Stimulated activated naive CD4-positive, alpha-beta T cell (primary cell): ENCODE measurements around the gene PGK1.
A peak's percentile ranks its signal among the peaks of the same experiment; 100 is the strongest.
"Not testable (repeated sequence)": the region's sequence is repeated elsewhere in the genome, so short reads cannot be mapped to it uniquely, and the experiment has no call there.

ENCODE experiments used
- DNase-seq, 6 experiments: peaks; one replicate each; lab custom pipeline; 2025; lab: John Stamatoyannopoulos, UW

PGK1 gene

GRCh38 chrX:78116365-78116764 lies 12.3 kb downstream of the PGK1 start:
- DNase-seq = no peak

- no peak for DNase-seq
These were observed 12.7 kb downstream of the PGK1 start for GRCh38 chrX:78116766-78117165.

- no peak for DNase-seq
These were observed 14.6 kb downstream of the PGK1 start for GRCh38 chrX:78118628-78119027.

- DNase-seq = peak in 1 of 6 experiments; percentile 5
These were observed 15.6 kb downstream of the PGK1 start for GRCh38 chrX:78119521-78120227.

GRCh38 chrX:78123190-78123589 lies 19.1 kb downstream of the PGK1 start:
- no peak for DNase-seq

GRCh38 chrX:78124307-78124706 lies 20.3 kb downstream of the PGK1 start:
- DNase-seq = peak in 2 of 6 experiments; percentile 2 to 8

GRCh38 chrX:78125148-78125547 lies 21.1 kb downstream of the PGK1 start:
- no peak for DNase-seq

- DNase-seq = not testable (repeated sequence)
These were observed 21.7 kb downstream of the PGK1 start for GRCh38 chrX:78125781-78126180.

- DNase-seq = no peak
These were observed 25.7 kb downstream of the PGK1 start for GRCh38 chrX:78129714-78130113.

GRCh38 chrX:78130396-78130795 lies 26.3 kb downstream of the PGK1 start:
- DNase-seq = no peak

- DNase-seq = no peak
These were observed 27.1 kb downstream of the PGK1 start for GRCh38 chrX:78131117-78131516.

- no peak for DNase-seq
These were observed 29.4 kb downstream of the PGK1 start for GRCh38 chrX:78133238-78133960.

- DNase-seq = peak; percentile 65 to 80 (median 74)
These were observed 35.4 kb downstream of the PGK1 start, which contains the start of gene TAF9B for GRCh38 chrX:78139160-78140123. TSS of gene TAF9B (minus strand) at chrX:78139650. CDS start at chrX:78139611, 39 bp downstream.

- DNase-seq = no peak
These were observed 36.2 kb downstream of the PGK1 start for GRCh38 chrX:78140206-78140605.

GRCh38 chrX:78147002-78147540 lies 43.0 kb downstream of the PGK1 start:
- not testable (repeated sequence) for DNase-seq

- peak in 2 of 6 experiments; percentile 0 to 22 for DNase-seq
These were observed 53.3 kb downstream of the PGK1 start for GRCh38 chrX:78157373-78157772.

GRCh38 chrX:78157846-78158245 lies 53.8 kb downstream of the PGK1 start:
- DNase-seq = not testable (repeated sequence)

- DNase-seq = not testable (repeated sequence)
These were observed 56.7 kb downstream of the PGK1 start for GRCh38 chrX:78160711-78161110.

- DNase-seq = not testable (repeated sequence)
These were observed 59.1 kb downstream of the PGK1 start for GRCh38 chrX:78163175-78163574.

- DNase-seq = no peak
These were observed 61.4 kb downstream of the PGK1 start for GRCh38 chrX:78165425-78165824.

GRCh38 chrX:78168065-78168464 lies 64.0 kb downstream of the PGK1 start:
- no peak for DNase-seq
